ENCODE results near the gene TRIL. TPM values are rescaled to one million over a fixed set of nuclear protein-coding genes. Genes with fewer than 3 reads are reported as not detected.

Gene TRIL
- total and polyA plus RNA-seq, 2 of the 13 experiments (the other 11 are each of a cell fraction or from before 2014, with no cell fraction given): 0.18 to 0.40 TPM

- no peaks in the 10 kb centered on the region for H3K27me3 ChIP-seq (ENCODE audit: control insufficient read depth in 1 of 2, insufficient read depth in 2 of 2, low read length in 2 of 2)
- intact Hi-C loops (cut with micrococcal nuclease; ENCODE audit: unreplicated experiment): no loop called here
- no peak overlapping the region for H3K9ac ChIP-seq (ENCODE audit: insufficient read depth, low read depth, low read length)
- H3K4me3 ChIP-seq (replicated peaks in 1 of 3; ENCODE audit: insufficient read depth in 1 of 3, low read depth in 2 of 3, low read length in 3 of 3): no peak overlapping the region
- TF ChIP-seq ZNF709 (CRISPR knock-in tag; IDR thresholded peaks at IDR 0.05): no peak
- TF ChIP-seq IKZF1 (IDR thresholded peaks at IDR 0.05): no peak
- TF ChIP-seq TAF15 (IDR thresholded peaks at IDR 0.05; ENCODE audit: low read depth, low read length, poor library complexity, severe bottlenecking): no peak
- TF ChIP-seq ZNF230 (CRISPR knock-in tag; IDR thresholded peaks at IDR 0.05): no peak
- no peak for TF ChIP-seq AGO1 (IDR thresholded peaks at IDR 0.05; ENCODE audit: low read depth, low read length, poor library complexity, severe bottlenecking)
- no peak for TF ChIP-seq ZNF3 (CRISPR knock-in tag; IDR thresholded peaks at IDR 0.05)
- TF ChIP-seq ZEB1 (IDR thresholded peaks at IDR 0.05; ENCODE audit: insufficient replicate concordance, low read depth): no peak
- no peak for TF ChIP-seq GFI1 (CRISPR knock-in tag; IDR thresholded peaks at IDR 0.05; ENCODE audit: borderline replicate concordance)
- no peak for TF ChIP-seq NFYC (CRISPR knock-in tag; IDR thresholded peaks at IDR 0.05)
- no peak for TF ChIP-seq ZNF724P (CRISPR knock-in tag; IDR thresholded peaks at IDR 0.05; ENCODE audit: borderline replicate concordance)
- no peaks in the 10 kb centered on the region for H3K9me3 ChIP-seq (ENCODE audit: low read length)
- ChIA-PET POLR2A (no interaction called here), CTCF (ENCODE audit: low intra/inter-chr PET ratio, low total read pairs) (no interaction called here)
- no peaks in the 10 kb centered on the region for H3K79me2 ChIP-seq (ENCODE audit: insufficient read depth, low read length)
- no TSS peak for BruUV-seq (replicated peaks)
- peaks cover 14% of the 10 kb centered on the region for H3K4me1 ChIP-seq (ENCODE audit: insufficient read depth, low read length)
- ATAC-seq: no peak
- H3K36me3 ChIP-seq (replicated peaks in 1 of 2; ENCODE audit: control insufficient read depth in 1 of 2, insufficient read depth in 2 of 2, low read length in 2 of 2): no peaks in the 10 kb centered on the region
- H3K27ac ChIP-seq (ENCODE audit: extremely low read length, insufficient read depth, low read length): no peak overlapping the region
- in situ Hi-C loops (cut with HindIII; ENCODE audit: extremely low pct_ligation_motif_present, low pct_unique_long_range_greater_than_20kb): no loop called here
- FAIRE-seq: no peak
- H4K20me1 ChIP-seq (ENCODE audit: insufficient read depth, low read length): no peaks in the 10 kb centered on the region
- DNase-seq (ENCODE audit: low spot score): no peak
- no peak overlapping the region for H2AFZ ChIP-seq (ENCODE audit: low read length)
- H3K4me2 ChIP-seq (ENCODE audit: low read depth, low read length): no peak overlapping the region
- WGBS (ENCODE audit: low lambda C conversion rate): 98% methylated on average over 6 of the region's 6 CpGs
Measured at GRCh38 chr7:28996836-28997235, 38.7 kb upstream of the TRIL start.

GRCh38 chr7:28993371-28993770, 35.2 kb upstream of the TRIL start:
- WGBS (ENCODE audit: low lambda C conversion rate): 90% methylated on average over 4 of the region's 4 CpGs
- no peaks in the 10 kb centered on the region for H3K9me3 ChIP-seq (ENCODE audit: low read length)
- DNase-seq (ENCODE audit: low spot score) (no peak), ATAC-seq (no peak), FAIRE-seq (no peak)
- no peak overlapping the region for H3K4me2 ChIP-seq (ENCODE audit: low read depth, low read length)
- no peak overlapping the region for H3K9ac ChIP-seq (ENCODE audit: insufficient read depth, low read depth, low read length)
- no peaks in the 10 kb centered on the region for H3K27me3 ChIP-seq (ENCODE audit: control insufficient read depth in 1 of 2, insufficient read depth in 2 of 2, low read length in 2 of 2)
- BruUV-seq (replicated peaks): no TSS peak
- no peak overlapping the region for H2AFZ ChIP-seq (ENCODE audit: low read length)
- H3K4me3 ChIP-seq (replicated peaks in 1 of 3; ENCODE audit: insufficient read depth in 1 of 3, low read depth in 2 of 3, low read length in 3 of 3): no peak overlapping the region
- in situ Hi-C loops (cut with HindIII; ENCODE audit: extremely low pct_ligation_motif_present, low pct_unique_long_range_greater_than_20kb) (no loop called here), intact Hi-C loops (cut with micrococcal nuclease; ENCODE audit: unreplicated experiment) (no loop called here)
- H3K4me1 ChIP-seq (ENCODE audit: insufficient read depth, low read length): peaks cover 6% of the 10 kb centered on the region
- no peaks in the 10 kb centered on the region for H3K36me3 ChIP-seq (replicated peaks in 1 of 2; ENCODE audit: control insufficient read depth in 1 of 2, insufficient read depth in 2 of 2, low read length in 2 of 2)
- H3K79me2 ChIP-seq (ENCODE audit: insufficient read depth, low read length): no peaks in the 10 kb centered on the region
- no peak overlapping the region for H3K27ac ChIP-seq (ENCODE audit: extremely low read length, insufficient read depth, low read length)
- H4K20me1 ChIP-seq (ENCODE audit: insufficient read depth, low read length): no peaks in the 10 kb centered on the region
- CTCF ChIA-PET (ENCODE audit: low intra/inter-chr PET ratio, low total read pairs): no interaction called here
- POLR2A ChIA-PET: no interaction called here
- no peak for TF ChIP-seq ZFP91 (CRISPR knock-in tag; IDR thresholded peaks at IDR 0.05; ENCODE audit: borderline replicate concordance)
- no peak for TF ChIP-seq KLF15 (CRISPR knock-in tag; IDR thresholded peaks at IDR 0.05; ENCODE audit: borderline replicate concordance)
- no peak for TF ChIP-seq ZNF513 (CRISPR knock-in tag; conservative IDR thresholded peaks at IDR 0.05)
- no peak for TF ChIP-seq THYN1 (CRISPR knock-in tag; IDR thresholded peaks at IDR 0.05; ENCODE audit: borderline replicate concordance, low read depth)
- no peak for TF ChIP-seq THRA (CRISPR knock-in tag; IDR thresholded peaks at IDR 0.05; ENCODE audit: borderline replicate concordance)
- no peak for TF ChIP-seq AKAP8 (CRISPR knock-in tag; IDR thresholded peaks at IDR 0.05)

Measured in HepG2 (cell line).